Tibial artery (tissue), 4 donors: ENCODE measurements around the gene TSPAN18.

Experiments used
- DNase-seq, 2 donors: peaks; one replicate each; pipeline ENCODE4 v3.0.0-alpha.2; 2019
- H3K27ac ChIP-seq, 2 donors: fragments of 200-600 bp; sonication (generic) in 1 of 2; 1 replicate in 1 of 2; 2 replicates in 1 of 2; pipeline ENCODE4 v1.5.1; 2018 to 2019; ENCODE audit warnings: mild to moderate bottlenecking in 1 of 2
- H3K27me3 ChIP-seq, 2 donors: fragments of 200-600 bp; sonication (generic) in 1 of 2; one replicate each; pipeline versions ENCODE4 v1.5.1 to v1.6.0; 2016 to 2019
- H3K36me3 ChIP-seq, 3 donors: fragments of 200-600 bp; sonication (generic) in 2 of 3; one replicate each; pipeline ENCODE4 v1.5.1; 2016 to 2019; ENCODE audit warnings: mild to moderate bottlenecking in 2 of 3
- H3K4me1 ChIP-seq, 4 donors: fragments of 200-600 bp; sonication (generic) in 2 of 4; 1 replicate in 3 of 4; 2 replicates in 1 of 4; pipeline ENCODE4 v1.5.1; 2016 to 2019
- H3K4me3 ChIP-seq, 2 donors: fragments of 200-600 bp; sonication (generic) in 1 of 2; 1 replicate in 1 of 2; 2 replicates in 1 of 2; pipeline ENCODE4 v1.5.1; 2018 to 2019; ENCODE audit warnings: mild to moderate bottlenecking in 2 of 2
- H3K9me3 ChIP-seq, 3 donors: fragments of 200-600 bp; sonication (generic) in 1 of 3; one replicate each; pipeline ENCODE4 v1.5.1; 2016 to 2019
- intact Hi-C: fragments of 100-400 bp; cut with DNase I; formaldehyde crosslinking; loops from one replicate; pipeline ENCODE4 v1.15.0; 2023; ENCODE audit warnings: low total_unique reads
- TF ChIP-seq, protein P1 (sequence below), 2 experiments: fragments of 200-600 bp in 1 of 2; fragments of 450-650 bp in 1 of 2; IDR thresholded peaks; one replicate each; pipeline ENCODE4 v1.5.1; 2017 to 2019; ENCODE audit warnings: antibody characterized with exemption in 2 of 2, mild to moderate bottlenecking in 1 of 2, moderate library complexity in 1 of 2

TSPAN18 gene

DNA sequence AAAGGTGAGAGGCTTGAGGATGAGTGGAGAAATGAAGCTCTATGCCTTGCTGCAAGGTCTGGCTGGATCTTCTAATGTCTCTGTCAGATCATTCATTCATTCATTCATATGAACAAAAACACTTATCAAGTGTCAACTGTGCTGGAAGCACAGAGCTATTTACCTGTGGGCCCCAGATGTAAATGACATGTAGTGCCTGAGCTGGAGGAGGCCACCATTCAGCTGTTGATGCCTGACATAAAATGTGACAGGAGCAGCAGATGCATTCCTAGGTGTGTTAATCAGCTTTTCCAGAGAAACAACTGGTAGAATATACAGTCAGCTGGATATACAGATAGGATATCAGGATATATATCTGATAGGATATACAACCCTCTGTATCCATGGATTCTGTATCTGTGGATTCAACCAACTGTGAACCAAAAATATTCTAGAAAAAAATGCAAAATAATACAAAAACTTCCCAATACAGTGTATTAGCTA, 44.5 kb downstream of the TSPAN18 start:
- H3K4me1 ChIP-seq = peaks cover 0 to 29% (median 22%) of the 10 kb centered on the region in 4 donors
- TF ChIP-seq, protein P1, sequence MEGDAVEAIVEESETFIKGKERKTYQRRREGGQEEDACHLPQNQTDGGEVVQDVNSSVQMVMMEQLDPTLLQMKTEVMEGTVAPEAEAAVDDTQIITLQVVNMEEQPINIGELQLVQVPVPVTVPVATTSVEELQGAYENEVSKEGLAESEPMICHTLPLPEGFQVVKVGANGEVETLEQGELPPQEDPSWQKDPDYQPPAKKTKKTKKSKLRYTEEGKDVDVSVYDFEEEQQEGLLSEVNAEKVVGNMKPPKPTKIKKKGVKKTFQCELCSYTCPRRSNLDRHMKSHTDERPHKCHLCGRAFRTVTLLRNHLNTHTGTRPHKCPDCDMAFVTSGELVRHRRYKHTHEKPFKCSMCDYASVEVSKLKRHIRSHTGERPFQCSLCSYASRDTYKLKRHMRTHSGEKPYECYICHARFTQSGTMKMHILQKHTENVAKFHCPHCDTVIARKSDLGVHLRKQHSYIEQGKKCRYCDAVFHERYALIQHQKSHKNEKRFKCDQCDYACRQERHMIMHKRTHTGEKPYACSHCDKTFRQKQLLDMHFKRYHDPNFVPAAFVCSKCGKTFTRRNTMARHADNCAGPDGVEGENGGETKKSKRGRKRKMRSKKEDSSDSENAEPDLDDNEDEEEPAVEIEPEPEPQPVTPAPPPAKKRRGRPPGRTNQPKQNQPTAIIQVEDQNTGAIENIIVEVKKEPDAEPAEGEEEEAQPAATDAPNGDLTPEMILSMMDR (IDR thresholded peaks at IDR 0.05) = no peak
- intact Hi-C loops = no loop called here

DNA sequence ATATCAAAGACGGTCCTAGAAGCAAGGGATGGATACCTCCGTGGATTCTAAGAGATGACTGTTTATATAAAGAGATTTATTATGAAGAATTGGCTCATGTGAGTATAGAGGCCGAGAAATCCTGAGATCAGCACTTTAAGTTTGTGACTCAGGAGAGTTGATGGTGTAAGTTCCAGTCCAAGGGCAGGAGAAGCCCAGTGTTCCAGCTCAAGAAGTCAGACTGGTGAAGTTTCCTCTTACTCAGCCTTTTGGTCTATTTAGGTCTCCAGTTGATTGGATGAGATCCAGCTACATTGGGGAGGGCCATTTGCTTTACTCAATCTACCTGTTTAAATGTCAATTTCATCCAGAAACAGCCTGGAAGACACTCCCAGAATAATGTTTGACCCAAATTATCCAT, 45.1 kb downstream of the TSPAN18 start:
- no peak for DNase-seq
- Histone ChIP-seq H3K36me3 (no peaks in the 10 kb centered on the region), H3K27ac (no peak overlapping the region), H3K4me3 (no peak overlapping the region), H3K9me3 (no peaks in the 10 kb centered on the region), H3K27me3 (no peaks in the 10 kb centered on the region), H3K4me1 (peaks cover 0 to 23% (median 17%) of the 10 kb centered on the region in 4 donors)
- intact Hi-C loops = no loop called here
- TF ChIP-seq, protein P1 (IDR thresholded peaks at IDR 0.05) = no peak

More for the DNA sequence above, 44.5 kb downstream of the TSPAN18 start:
- Histone ChIP-seq H3K4me3 (no peak overlapping the region), H3K27ac (no peak overlapping the region), H3K27me3 (no peaks in the 10 kb centered on the region), H3K36me3 (no peaks in the 10 kb centered on the region), H3K9me3 (no peaks in the 10 kb centered on the region)
- no peak for DNase-seq

DNA sequence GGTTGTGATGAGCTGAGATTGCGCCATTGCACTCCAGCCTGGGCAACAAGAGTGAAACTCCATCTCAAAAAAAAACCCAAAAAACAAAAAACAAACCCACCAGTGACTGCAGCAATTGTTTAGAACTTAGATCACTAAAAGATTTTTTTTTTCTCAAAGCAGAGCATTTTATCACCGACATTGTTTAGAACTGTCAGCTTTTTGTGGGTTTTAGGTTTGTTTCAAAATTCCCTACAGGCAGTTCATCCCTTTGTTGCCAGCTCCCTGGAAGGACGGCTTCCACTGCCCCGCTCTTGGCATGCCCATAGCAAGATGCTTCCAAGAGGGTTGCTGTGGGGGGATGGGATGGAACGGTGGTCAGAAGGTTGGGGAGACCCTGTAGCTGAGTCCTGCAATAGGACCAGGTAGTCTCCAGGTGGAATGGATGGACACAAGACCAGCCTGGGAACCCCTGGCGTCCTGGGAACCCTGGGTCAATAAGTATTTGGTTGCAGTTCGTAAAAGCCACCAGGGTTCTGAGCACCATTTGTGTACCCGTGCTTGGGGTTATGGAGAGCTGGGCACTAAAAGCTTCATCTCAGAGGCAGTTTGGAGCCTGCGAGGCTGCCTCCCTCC, 46.7 kb downstream of the TSPAN18 start:
- TF ChIP-seq, protein P1 (IDR thresholded peaks at IDR 0.05) = no peak
- no peak overlapping the region for H3K4me3 ChIP-seq
- intact Hi-C loops = no loop called here
- H3K4me1 ChIP-seq = peaks cover 0 to 14% (median 11%) of the 10 kb centered on the region in 4 donors
- no peak overlapping the region for H3K27ac ChIP-seq
- DNase-seq = no peak
- H3K27me3 ChIP-seq = no peaks in the 10 kb centered on the region
- no peaks in the 10 kb centered on the region for H3K36me3 ChIP-seq
- no peaks in the 10 kb centered on the region for H3K9me3 ChIP-seq

DNA sequence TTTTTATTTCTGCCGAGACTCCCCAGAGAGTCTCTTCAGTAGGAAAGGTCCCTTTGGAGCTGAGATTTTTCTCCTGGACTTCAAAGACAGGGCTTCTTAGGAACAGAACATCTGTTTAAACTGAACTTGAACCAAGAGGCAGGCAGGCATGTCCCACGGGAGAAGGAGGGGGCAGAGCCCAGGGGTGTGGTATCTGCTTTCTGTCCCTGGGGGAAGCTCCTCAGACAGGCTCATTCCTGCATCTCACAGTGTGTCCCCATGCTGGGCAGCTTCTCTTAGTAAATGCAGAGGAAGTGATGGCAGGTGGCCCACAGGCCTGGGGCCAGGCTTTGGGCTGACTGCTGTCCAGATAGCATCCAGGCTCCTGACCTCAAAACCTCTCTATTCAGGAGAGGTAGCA, 47.3 kb downstream of the TSPAN18 start:
- DNase-seq = no peak
- H3K4me3 ChIP-seq = no peak overlapping the region
- intact Hi-C loops = no loop called here
- no peaks in the 10 kb centered on the region for H3K9me3 ChIP-seq
- no peaks in the 10 kb centered on the region for H3K36me3 ChIP-seq
- TF ChIP-seq, protein P1 (IDR thresholded peaks at IDR 0.05) = no peak
- H3K27ac ChIP-seq = no peak overlapping the region
- H3K27me3 ChIP-seq = no peaks in the 10 kb centered on the region
- peaks cover 0 to 14% (median 11%) of the 10 kb centered on the region in 4 donors for H3K4me1 ChIP-seq

DNA sequence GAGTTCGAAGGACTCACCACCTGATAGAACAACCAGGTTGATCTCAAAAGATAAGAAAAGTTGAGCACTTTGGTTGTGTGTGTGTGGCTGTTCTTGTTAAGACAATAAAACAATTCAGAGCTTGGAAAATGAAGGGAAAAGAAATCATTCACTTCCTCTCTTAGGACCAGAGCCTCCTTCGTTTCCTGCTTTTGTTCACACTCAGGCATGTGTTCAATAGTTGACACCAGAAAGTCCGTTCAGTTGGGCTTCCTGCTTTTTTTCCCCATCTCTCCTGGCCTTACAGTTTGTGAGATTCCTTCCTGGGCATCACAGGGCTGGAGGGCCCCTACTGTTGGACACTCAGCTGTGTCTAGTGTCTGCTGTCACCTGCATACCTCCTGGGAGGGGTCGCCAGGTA, 48.0 kb downstream of the TSPAN18 start:
- TF ChIP-seq, protein P1 (IDR thresholded peaks at IDR 0.05) = no peak
- no peak overlapping the region for H3K4me3 ChIP-seq
- H3K27me3 ChIP-seq = no peaks in the 10 kb centered on the region
- H3K9me3 ChIP-seq = no peaks in the 10 kb centered on the region
- DNase-seq = no peak
- no peaks in the 10 kb centered on the region for H3K36me3 ChIP-seq
- intact Hi-C loops = no loop called here
- peaks cover 0 to 14% (median 11%) of the 10 kb centered on the region in 4 donors for H3K4me1 ChIP-seq
- no peak overlapping the region for H3K27ac ChIP-seq
